ENCODE measurements around the gene CETP.
"Not testable (repeated sequence)": the region's sequence is repeated elsewhere in the genome, so short reads cannot be mapped to it uniquely, and the experiment has no call there.

The CETP gene

DNA sequence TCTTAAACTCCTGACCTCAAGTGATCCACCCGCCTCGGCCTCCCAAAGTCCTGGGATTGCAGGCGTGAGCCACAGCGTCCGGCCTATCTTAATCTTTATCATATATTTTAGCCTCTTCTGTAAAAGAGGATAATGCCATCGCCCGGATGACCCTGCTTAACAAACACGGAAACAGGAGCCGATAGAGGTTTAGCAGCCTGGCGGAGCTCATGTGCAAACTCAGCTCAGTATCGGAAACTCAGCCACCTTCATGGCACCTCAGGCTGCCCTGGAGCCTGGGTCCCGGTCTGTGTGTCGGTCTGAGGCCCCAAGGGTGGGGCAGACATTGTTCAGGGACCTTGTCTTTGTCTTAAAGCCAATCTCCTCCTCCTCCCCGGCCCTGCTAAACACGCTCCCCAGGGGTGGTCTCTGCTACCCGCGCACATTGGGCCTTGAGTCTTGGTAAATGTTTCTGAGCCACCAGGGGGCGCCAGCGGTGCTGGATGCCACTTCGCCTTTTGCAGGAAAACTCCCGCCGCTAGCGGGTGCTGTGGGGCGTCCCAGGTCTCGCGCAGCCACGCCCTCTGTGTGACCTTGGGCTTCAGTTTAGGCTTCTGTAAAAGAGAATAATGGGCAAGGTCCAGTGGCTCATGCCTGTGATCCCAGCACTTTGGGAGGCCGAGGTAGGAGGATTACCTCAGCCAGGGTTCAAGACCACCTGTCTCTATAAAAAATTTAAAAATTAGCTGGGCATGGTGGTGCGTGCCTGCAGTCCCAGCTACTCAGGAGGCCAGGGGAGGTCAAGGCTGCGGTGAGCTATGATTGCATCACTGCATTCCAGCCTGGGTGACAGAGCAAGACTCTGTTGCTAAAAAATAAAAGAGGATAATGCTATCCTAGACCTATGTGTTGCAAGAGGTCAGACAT is 2.7 kb downstream of the CETP start:
- no peak for DNase-seq

DNA sequence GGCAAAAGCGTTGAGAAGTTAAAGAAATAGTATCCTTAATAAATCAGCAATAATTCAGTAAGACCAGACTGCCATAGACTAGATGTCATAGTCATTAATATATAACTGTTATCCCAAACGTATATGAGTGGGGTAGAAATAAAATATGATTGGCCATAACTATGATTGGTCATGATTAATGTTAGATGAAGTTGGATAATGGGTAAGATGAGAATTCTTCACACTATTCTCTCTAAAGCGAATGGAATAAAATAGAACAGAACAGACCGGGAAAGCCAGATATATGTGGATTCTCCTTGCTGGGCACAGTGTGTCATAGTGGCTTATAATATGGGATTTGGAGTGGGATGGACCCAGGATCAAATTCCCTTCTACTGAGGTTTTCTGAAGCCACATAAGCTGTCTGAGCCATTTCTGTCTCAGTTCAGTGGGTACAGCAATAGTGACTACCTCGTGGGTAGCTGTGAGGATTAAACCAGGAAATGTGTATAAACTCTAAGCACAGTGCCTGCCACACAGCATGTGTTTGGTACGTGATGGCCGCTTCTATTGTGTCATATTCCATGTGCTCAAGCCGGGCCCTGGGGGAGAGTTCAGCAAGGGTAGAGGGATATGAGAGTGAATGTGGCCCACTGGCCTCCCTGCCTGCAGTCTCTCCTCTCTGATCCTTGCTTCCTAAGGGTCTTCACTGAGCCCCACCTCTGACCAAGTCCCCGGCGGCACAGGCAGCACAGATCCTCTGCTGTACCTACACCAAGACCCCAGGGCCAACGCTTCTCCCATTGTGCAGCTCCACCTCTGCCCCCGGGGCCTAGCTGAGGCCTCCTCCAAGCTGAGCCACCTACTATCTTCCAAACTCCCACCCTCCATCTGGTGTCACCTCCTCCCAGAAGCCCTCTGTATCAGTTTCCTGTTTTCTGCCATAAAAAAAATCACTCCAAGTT is 3.7 kb downstream of the CETP start:
- no peak for DNase-seq

DNA sequence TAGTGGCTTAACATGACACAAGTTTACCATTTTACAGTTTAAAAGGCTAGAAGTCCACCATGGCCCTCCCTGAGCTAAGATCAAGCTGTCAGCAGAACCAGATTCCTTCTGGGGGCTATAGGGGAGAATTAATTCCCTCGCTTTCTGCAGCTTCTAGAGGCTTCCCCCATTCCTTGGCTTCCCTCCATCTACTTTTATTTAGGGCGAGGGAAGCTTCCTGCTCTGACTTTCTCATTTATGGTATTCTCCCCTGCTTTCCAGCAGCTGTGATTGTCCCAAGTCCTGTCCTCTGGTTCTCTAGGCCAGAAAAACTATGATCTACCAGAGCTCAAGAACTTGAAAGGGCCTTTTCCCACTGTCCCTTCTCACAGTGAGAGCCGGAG is 4.3 kb downstream of the CETP start:
- no peak for DNase-seq

DNA sequence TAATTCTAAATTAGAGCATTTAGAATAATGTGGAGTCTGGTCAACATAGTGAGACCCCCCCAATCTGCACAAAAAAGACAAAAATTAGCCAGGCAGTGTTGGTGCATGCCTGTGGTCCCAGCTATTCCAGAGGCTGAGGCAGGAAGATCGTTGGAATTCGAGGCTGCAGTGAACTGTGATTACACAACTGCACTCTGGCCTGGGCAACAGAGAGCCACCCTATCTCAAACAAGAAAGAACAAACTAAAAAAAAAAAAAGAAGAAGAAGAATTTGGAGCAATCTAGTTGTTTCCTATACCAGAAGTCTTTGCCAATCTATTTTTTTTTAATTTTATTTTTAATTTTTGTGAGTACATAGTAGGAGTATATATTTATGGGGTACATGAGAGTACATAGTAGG is 6.0 kb downstream of the CETP start:
- DNase-seq, result no peak

DNA sequence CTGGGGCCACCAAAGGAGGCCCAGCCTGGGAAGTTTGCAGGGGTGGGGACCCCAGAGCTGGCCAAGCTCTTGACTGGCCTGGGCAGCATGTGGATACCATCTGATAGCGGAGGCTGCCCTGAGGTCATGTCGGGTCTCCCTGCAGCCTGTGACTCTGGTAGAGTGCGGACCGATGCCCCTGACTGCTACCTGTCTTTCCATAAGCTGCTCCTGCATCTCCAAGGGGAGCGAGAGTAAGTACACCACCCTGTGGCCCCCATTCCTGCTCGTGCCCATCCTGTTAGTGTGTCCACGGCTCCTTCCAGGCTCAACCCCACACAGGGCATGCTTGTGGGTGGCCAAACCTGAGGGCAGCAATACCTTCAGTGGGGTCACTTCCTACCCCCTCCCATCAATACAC is 8.0 kb downstream of the CETP start:
- DNase-seq, result no peak

DNA sequence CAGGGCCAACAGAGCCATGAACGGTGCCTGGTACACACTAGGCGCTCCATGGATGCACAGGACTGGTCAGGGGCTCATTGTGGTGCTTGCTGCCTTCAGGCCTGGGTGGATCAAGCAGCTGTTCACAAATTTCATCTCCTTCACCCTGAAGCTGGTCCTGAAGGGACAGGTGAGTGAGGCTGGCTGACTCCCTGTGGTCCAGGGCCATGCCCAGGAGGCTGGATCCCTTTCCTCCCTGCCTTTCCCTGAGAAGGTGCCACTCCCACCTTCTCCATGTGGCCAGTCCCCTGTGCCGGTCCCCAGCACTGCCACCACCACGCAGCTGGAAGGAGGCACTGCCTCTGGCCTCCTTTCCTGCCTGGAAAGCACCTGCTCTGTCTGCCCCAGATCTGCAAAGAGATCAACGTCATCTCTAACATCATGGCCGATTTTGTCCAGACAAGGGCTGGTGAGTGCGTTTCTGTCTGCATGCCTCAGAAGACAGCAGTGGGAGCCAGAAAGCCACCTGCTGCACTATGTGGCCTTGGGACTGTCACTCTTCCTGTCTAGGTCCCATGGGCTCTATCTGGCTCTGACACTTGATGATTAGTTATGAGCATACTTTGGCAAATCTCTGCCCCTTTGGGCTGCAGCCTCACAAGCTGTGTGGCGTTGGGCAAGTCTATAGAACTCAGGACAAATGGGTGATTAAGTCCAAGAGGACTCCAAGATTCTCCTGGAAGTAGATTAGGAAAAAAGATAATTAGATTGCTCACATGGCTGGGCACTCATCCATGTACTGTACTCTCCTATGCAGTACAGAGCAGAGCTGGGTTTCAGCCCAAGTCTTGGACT is 9.4 kb downstream of the CETP start:
- no peak for DNase-seq

DNA sequence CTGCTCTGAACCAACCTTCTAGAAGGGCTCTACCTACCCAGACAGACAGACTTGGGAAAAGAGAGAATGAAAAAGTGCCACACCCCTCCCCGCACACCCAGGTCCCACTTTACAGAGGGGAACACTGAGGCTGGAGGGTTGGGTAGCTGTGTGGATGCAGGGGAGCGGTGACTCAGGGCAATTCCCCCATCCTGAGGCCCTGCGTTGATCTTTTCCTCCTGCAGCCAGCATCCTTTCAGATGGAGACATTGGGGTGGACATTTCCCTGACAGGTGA is 10.0 kb downstream of the CETP start:
- DNase-seq, result no peak

DNA sequence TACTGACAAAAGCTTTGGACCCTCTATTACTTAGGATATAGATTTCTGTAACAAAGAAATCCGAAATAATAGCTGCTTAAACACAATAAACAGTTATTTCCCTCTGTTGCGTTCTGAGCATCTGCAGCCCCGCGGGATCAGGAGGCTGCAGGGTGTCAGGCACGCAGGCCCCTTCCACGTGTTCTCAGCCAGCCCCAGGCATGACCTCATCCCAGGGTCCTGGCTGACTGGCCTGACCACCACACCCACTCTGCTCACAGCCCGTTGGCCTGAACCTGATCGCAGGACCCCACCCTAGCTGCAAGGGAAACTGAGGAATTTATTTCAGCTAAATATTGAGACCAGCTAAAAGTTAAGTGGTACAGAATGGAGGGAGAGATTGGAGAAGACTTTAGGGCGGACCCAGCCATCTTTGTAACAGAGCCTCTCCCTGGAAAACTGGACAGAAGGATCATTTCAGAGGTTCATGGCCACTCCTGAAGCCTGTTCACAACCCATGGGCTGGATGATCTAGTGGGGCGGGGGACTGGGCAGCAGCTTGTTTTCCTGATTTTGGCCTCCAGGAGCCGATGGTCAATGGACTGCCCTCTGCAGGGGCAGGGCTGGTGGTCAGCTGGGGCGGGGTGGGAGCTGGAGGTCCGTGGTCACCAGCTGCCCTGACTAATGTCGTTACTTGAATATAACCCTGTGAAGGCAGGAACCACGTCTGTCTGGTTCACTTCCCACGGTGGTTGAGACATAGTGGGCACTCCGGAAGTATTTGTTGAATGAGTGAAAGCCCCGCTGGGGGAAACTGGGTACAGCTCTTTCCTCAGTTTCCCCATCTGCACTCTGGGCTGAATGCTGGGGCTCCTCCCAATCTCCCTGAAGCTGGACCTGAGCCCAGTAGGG is 10.9 kb downstream of the CETP start:
- DNase-seq, result no peak

DNA sequence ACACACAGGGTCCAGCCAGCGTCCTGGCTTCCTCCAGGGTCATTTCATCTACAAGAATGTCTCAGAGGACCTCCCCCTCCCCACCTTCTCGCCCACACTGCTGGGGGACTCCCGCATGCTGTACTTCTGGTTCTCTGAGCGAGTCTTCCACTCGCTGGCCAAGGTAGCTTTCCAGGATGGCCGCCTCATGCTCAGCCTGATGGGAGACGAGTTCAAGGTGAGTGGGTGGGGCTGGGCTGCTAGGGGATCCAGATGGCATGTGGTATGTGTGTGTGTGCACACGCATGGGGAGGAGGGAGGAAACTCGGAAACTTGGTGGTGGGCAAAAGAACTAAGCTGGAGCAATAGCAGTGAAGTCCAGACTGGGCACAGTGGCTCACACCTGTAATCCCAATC is 11.5 kb downstream of the CETP start:
- DNase-seq, result no peak

DNA sequence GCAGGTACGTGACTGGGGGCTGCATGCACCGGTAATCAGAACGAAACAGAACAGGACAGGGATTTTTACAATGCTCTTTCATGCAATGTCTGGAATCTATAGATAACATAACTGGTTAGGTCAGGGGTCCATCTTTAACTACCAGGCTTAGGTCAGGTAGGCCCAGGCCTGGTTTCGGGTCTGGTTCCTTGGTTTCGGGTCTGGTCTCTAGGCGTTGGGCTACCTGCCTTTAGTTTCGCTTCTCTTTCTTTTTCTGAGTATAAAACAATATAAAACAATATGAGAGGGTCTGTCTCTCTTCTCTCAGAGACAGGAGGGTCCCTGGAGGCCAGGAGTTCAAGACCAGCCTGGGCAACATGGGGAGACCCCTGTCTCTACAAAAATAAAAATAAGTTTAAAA is 12.1 kb downstream of the CETP start:
- DNase-seq, result not testable (repeated sequence)

DNA sequence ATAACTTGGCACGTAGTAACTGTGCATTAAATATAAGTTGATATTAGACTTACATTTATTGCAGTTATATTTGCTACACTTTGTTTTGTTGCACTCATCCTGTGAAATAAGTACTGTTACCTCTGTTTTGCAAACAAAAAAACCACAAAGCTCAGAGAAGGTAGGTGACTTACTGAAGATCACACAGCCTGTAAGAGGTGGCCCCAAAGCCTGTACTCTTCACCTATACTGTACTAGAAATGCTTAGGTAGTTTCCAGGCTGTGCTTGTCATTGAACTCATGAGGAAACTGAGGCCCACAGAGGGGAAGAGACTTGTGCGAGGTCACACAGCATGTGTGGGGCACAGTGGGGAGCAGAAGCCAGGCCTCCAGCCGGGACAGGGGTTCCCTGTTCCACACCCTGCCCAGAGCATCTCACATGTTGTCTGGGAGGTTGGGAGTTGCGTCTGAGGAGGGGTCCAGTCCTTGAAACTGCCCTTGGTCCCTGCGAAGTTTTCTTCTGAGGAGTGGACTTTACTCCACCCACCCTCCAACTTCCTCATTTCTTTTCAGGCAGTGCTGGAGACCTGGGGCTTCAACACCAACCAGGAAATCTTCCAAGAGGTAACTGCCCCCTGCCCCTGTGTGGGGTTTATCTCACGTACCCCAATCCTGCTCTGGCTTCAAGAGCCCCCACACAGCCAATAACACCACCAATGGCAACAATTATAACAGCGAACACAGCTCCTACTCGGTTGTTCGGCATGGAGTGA is 13.0 kb downstream of the CETP start:
- no peak for DNase-seq

DNA sequence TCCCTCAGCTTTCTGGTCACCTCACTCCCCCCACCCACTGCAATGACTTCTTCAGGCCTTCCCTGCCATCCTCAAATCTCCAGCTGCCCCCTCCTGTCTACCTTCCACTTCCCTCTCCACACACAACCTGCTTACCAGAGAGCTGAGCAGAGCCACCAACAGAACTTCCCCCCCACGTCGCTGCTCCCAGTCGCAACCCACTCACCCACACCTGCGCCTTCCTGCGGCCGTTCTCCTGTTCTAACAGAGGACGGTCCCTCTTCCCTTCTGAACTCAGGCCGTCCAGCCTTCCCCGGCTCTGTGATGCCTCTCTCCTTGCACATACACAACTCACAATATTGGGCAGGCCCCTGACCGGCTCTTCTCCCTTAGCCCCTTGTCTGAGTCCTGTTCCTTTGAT is 14.0 kb downstream of the CETP start:
- DNase-seq, result no peak

DNA sequence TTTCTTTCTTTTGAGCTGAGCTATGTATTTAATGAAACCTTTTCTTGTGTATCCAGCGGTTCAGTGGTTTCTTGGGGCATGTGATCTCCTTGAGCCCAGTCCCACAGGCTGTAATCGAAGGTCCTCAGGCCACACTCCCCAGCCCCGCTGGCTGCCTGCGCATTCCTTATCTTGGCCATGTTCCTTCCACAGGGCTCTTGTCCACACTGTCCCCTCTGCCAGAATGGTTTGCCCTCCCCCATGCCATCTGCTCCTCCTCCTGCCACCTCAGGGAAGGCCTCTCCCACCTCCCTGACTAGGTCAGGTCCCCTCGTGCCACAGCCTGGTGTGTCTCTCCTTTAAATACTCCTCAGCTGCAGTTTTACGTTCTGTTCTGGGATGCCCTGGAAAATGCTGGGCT is 15.5 kb downstream of the CETP start:
- DNase-seq, result no peak

DNA sequence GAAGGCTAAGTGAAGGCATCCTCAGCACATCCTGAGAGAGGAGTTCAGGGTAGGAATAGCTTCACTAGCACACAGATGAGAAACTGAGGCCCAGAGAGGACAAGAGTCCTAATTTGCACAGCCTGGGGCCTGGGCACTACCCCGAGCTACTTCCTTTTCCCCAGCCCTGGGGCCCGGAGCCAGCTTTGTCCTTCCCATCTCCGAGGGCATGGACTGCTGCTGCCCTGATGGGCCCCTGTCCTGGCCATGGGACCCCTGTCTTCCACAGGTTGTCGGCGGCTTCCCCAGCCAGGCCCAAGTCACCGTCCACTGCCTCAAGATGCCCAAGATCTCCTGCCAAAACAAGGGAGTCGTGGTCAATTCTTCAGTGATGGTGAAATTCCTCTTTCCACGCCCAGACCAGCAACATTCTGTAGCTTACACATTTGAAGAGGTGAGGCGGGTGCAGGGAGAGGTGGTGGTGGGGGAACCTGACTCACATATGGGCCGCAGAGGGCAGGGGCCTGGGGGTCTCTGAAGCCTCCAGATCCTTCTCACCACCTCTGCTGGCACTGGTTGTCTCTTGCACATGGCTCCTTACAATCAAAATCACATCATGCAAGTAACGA is 16.2 kb downstream of the CETP start:
- DNase-seq, result no peak

DNA sequence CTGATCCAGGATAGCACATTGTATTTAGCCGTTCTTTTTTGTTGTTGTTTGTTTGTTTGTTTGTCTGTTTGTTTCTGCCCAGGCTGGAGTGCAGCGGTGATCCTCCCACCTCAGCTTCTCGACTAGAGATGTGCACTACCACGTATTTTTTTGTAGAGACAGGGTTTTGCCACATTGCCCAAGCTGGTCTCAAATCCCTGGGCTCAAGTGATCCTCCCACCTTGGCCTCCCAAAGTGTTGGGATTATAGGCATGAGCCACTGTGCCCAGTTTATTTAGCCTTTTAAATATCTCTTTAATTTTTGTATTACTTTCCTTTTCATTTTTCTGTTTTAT is 18.4 kb downstream of the CETP start:
- DNase-seq, result no peak

DNA sequence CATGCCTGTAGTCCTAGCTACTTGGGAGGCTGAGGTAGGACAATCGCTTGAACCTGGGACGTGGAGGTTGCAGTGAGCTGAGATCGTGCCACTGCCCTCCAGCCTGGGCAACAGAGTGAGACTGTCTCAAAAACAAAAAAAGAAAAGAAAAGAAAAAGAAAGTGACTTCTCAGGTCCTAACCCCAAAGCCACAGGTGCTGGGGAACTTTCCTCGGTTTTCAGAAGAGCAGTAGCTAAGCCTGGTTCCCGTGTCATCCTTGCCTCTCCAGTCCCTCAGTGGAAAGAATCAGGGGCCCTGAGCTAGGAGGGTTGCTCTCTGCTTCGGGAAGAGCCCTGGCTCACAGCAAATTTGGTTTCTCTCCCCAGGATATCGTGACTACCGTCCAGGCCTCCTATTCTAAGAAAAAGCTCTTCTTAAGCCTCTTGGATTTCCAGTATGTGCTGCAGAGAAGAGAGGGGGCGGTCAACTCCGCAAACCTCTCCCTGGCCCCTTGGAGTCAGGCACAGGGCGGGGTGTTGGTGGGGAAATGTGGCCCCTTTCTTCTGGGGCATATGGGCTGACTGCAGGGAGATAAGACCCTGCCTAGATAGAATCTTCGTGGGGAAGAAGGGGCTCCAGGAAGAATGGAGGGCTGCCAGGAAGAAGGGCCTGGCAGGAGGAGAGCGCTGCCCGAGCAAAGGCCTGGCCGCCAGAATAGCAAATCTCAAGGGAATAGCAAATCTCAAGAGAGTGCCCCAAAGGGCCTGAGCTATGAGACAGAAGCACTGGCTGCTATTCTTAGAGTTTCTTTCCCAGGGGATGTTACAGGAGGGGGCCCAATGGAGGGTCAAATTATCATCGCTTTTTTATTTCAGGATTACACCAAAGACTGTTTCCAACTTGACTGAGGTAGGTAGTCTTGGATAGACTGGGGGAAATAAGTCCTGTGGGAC is 19.3 kb downstream of the CETP start:
- DNase-seq, result no peak

DNA sequence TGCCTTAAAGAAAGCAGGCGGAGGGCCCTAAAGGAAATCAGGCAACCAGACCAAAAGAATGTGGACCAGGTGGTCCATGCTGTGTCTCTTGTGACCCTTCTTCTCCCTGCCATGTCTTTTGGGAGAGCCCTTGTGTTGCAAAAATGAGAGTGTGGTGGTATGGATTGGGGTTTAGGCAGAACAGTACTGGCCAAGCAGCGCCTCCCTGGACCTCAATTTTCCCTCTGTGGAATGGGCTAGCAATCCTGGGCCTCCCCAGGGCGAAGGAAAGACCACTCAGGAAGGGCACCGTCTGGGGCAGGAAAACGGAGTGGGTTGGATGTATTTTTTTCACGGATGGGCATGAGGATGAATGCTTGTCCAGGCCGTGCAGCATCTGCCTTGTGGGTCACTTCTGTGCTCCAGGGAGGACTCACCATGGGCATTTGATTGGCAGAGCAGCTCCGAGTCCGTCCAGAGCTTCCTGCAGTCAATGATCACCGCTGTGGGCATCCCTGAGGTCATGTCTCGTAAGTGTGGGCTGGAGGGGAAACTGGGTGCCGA is 20.1 kb downstream of the CETP start:
- DNase-seq, result no peak

DNA sequence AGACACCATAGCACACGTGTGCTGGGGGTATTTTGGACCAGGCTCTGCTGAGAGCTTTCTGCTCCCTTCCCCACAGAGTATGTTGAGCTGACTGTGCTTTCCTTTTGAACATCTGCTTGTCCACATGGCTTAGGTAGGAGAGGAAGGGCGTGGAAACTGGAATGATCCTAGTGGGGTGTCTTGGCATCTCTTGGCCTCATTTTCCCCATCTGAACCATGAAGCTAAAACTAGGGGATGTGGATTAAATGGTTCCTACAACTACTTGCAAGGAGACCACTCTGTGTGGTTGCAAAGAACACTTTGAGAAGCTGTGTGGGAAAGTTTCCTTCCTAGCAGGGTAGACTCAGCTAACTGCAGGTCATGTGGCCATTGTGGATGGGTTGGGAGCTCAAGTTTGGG is 20.9 kb downstream of the CETP start:
- DNase-seq, result no peak

DNA sequence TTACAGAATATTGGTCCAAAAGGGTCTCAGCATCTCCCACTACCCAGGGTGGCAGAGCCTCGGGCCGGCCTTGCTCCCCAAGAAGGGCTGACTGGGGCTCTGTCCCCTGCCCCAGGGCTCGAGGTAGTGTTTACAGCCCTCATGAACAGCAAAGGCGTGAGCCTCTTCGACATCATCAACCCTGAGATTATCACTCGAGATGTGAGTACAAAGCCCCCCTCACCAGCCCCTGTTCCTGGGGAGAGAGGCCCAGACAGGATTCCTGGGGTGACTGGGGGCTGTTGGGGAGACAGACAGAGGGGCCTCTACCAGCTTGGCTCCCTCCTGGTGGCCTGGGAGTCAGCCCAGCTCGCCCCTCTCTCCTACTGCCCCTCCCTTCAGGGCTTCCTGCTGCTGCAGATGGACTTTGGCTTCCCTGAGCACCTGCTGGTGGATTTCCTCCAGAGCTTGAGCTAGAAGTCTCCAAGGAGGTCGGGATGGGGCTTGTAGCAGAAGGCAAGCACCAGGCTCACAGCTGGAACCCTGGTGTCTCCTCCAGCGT is 21.5 kb downstream of the CETP start:
- DNase-seq, result no peak

Data from cortex of kidney (tissue), 1 donor.